Tibial nerve (tissue), 3 donors: Measurements from ENCODE around the gene KCNK2.

Source experiments
- POLR2A ChIP-seq, 2 donors: fragments of 450-650 bp; IDR thresholded peaks; one replicate each; pipeline ENCODE4 v1.6.1; 2017; ENCODE audit warnings: antibody characterized with exemption in 2 of 2, mild to moderate bottlenecking in 2 of 2, moderate library complexity in 2 of 2
- TF ChIP-seq, protein P1 (sequence below), 5 experiments: fragments of 200-600 bp in 3 of 5; fragments of 450-650 bp in 2 of 5; sonication (generic) in 3 of 5; IDR thresholded peaks; one replicate each; pipeline ENCODE4 v1.5.1; 2016 to 2019; ENCODE audit warnings: antibody characterized with exemption in 5 of 5, mild to moderate bottlenecking in 3 of 5, moderate library complexity in 2 of 5

DNA sequence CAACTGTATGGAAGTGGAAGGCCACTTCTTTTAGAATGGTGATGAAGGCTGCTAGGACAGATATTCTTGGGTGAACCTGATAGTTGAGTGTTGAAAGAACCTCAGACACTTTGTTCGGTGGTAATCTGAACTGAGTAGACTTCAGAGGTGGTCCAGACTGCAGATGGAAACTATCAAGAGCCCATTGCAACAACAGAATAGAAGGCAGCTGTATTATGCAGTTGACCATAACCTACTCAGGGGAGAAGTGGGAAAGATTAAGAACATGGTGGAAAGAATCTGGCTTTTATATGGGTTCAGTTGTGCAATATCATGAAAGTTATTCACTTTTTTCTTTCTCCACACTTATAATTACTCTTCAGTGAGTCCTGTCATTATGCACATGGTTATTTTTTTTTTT, 194.0 kb downstream of the KCNK2 start:
- TF ChIP-seq, protein P1, sequence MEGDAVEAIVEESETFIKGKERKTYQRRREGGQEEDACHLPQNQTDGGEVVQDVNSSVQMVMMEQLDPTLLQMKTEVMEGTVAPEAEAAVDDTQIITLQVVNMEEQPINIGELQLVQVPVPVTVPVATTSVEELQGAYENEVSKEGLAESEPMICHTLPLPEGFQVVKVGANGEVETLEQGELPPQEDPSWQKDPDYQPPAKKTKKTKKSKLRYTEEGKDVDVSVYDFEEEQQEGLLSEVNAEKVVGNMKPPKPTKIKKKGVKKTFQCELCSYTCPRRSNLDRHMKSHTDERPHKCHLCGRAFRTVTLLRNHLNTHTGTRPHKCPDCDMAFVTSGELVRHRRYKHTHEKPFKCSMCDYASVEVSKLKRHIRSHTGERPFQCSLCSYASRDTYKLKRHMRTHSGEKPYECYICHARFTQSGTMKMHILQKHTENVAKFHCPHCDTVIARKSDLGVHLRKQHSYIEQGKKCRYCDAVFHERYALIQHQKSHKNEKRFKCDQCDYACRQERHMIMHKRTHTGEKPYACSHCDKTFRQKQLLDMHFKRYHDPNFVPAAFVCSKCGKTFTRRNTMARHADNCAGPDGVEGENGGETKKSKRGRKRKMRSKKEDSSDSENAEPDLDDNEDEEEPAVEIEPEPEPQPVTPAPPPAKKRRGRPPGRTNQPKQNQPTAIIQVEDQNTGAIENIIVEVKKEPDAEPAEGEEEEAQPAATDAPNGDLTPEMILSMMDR (IDR thresholded peaks at IDR 0.05), result no peak
- no peak for TF ChIP-seq POLR2A (IDR thresholded peaks at IDR 0.05)
